ENCODE data around the gene PEX7. TPM values are rescaled to one million over a fixed set of nuclear protein-coding genes. Genes with fewer than 3 reads are reported as not detected.
"Not testable (repeated sequence)": the region's sequence is repeated elsewhere in the genome, so short reads cannot be mapped to it uniquely, and the experiment has no call there.

The PEX7 gene
- total RNA-seq, 1 donor from 2014 or later, result 10.4 TPM

- Histone ChIP-seq H3K36me3 (ENCODE audit: control insufficient read depth in 3 of 3, insufficient read depth in 3 of 3, low read length in 3 of 3) (no peaks in the 10 kb centered on the region), H3K9me3 (ENCODE audit: control insufficient read depth in 3 of 3, low read length in 3 of 3) (no peaks in the 10 kb centered on the region), H3K27me3 (ENCODE audit: control insufficient read depth in 3 of 3, insufficient read depth in 3 of 3, low read length in 3 of 3) (no peaks in the 10 kb centered on the region), H3K9ac (ENCODE audit: low read depth in 1 of 3, low read length in 3 of 3) (no peak overlapping the region), H3K27ac (ENCODE audit: low read depth, low read length) (no peak overlapping the region), H3K4me1 (ENCODE audit: control insufficient read depth in 3 of 3, insufficient read depth in 3 of 3, low read length in 3 of 3) (peaks cover 3 to 13% (median 6%) of the 10 kb centered on the region in 3 donors), H3K4me3 (ENCODE audit: low read length in 3 of 3) (no peak overlapping the region)
Measured at GRCh38 chr6:136782021-136782770, 40.2 kb upstream of the PEX7 start.

- no peak overlapping the region for H3K27ac ChIP-seq (ENCODE audit: low read depth, low read length)
- no peaks in the 10 kb centered on the region for H3K9me3 ChIP-seq (ENCODE audit: control insufficient read depth in 3 of 3, low read length in 3 of 3)
- H3K4me3 ChIP-seq (ENCODE audit: low read length in 3 of 3), result no peak overlapping the region
- no peaks in the 10 kb centered on the region for H3K27me3 ChIP-seq (ENCODE audit: control insufficient read depth in 3 of 3, insufficient read depth in 3 of 3, low read length in 3 of 3)
- H3K4me1 ChIP-seq (ENCODE audit: control insufficient read depth in 3 of 3, insufficient read depth in 3 of 3, low read length in 3 of 3), result peaks cover 6 to 13% (median 6%) of the 10 kb centered on the region in 3 donors
- no peak overlapping the region for H3K9ac ChIP-seq (ENCODE audit: low read depth in 1 of 3, low read length in 3 of 3)
- H3K36me3 ChIP-seq (ENCODE audit: control insufficient read depth in 3 of 3, insufficient read depth in 3 of 3, low read length in 3 of 3), result no peaks in the 10 kb centered on the region
Measured at GRCh38 chr6:136783021-136783420, 39.4 kb upstream of the PEX7 start.

GRCh38 chr6:136783495-136784270 lies 38.7 kb upstream of the PEX7 start:
- Histone ChIP-seq H3K9me3 (ENCODE audit: control insufficient read depth in 3 of 3, low read length in 3 of 3) (no peaks in the 10 kb centered on the region), H3K4me1 (ENCODE audit: control insufficient read depth in 3 of 3, insufficient read depth in 3 of 3, low read length in 3 of 3) (peaks cover 6 to 13% (median 7%) of the 10 kb centered on the region in 3 donors), H3K4me3 (ENCODE audit: low read length in 3 of 3) (peak overlapping the region in 1 of 3 donors; percentile 7), H3K9ac (ENCODE audit: low read depth in 1 of 3, low read length in 3 of 3) (no peak overlapping the region), H3K27ac (ENCODE audit: low read depth, low read length) (no peak overlapping the region), H3K36me3 (ENCODE audit: control insufficient read depth in 3 of 3, insufficient read depth in 3 of 3, low read length in 3 of 3) (no peaks in the 10 kb centered on the region), H3K27me3 (ENCODE audit: control insufficient read depth in 3 of 3, insufficient read depth in 3 of 3, low read length in 3 of 3) (no peaks in the 10 kb centered on the region)

GRCh38 chr6:136784271-136784664 lies 38.1 kb upstream of the PEX7 start:
- Histone ChIP-seq H3K9ac (ENCODE audit: low read depth in 1 of 3, low read length in 3 of 3) (no peak overlapping the region), H3K27ac (ENCODE audit: low read depth, low read length) (no peak overlapping the region)

GRCh38 chr6:136784910-136785746 lies 37.3 kb upstream of the PEX7 start:
- Histone ChIP-seq H3K4me1 (ENCODE audit: control insufficient read depth in 3 of 3, insufficient read depth in 3 of 3, low read length in 3 of 3) (peaks cover 6 to 13% (median 9%) of the 10 kb centered on the region in 3 donors), H3K9me3 (ENCODE audit: control insufficient read depth in 3 of 3, low read length in 3 of 3) (no peaks in the 10 kb centered on the region), H3K27ac (ENCODE audit: low read depth, low read length) (no peak overlapping the region), H3K36me3 (ENCODE audit: control insufficient read depth in 3 of 3, insufficient read depth in 3 of 3, low read length in 3 of 3) (no peaks in the 10 kb centered on the region), H3K27me3 (ENCODE audit: control insufficient read depth in 3 of 3, insufficient read depth in 3 of 3, low read length in 3 of 3) (no peaks in the 10 kb centered on the region), H3K4me3 (ENCODE audit: low read length in 3 of 3) (peak overlapping the region in 2 of 3 donors; percentile 39 to 41), H3K9ac (ENCODE audit: low read depth in 1 of 3, low read length in 3 of 3) (no peak overlapping the region)

More at GRCh38 chr6:136784271-136784664, 38.1 kb upstream of the PEX7 start:
- Histone ChIP-seq H3K36me3 (ENCODE audit: control insufficient read depth in 3 of 3, insufficient read depth in 3 of 3, low read length in 3 of 3) (no peaks in the 10 kb centered on the region), H3K4me3 (ENCODE audit: low read length in 3 of 3) (peak overlapping the region in 1 of 3 donors; percentile 7), H3K4me1 (ENCODE audit: control insufficient read depth in 3 of 3, insufficient read depth in 3 of 3, low read length in 3 of 3) (peaks cover 6 to 13% (median 7%) of the 10 kb centered on the region in 3 donors), H3K9me3 (ENCODE audit: control insufficient read depth in 3 of 3, low read length in 3 of 3) (no peaks in the 10 kb centered on the region), H3K27me3 (ENCODE audit: control insufficient read depth in 3 of 3, insufficient read depth in 3 of 3, low read length in 3 of 3) (no peaks in the 10 kb centered on the region)

GRCh38 chr6:136786658-136787057 lies 35.7 kb upstream of the PEX7 start:
- peaks cover 9 to 20% (median 10%) of the 10 kb centered on the region in 3 donors for H3K4me1 ChIP-seq (ENCODE audit: control insufficient read depth in 3 of 3, insufficient read depth in 3 of 3, low read length in 3 of 3)

GRCh38 chr6:136787726-136788068 lies 34.7 kb upstream of the PEX7 start:
- Histone ChIP-seq H3K4me3 (ENCODE audit: low read length in 3 of 3) (no peak overlapping the region), H3K36me3 (ENCODE audit: control insufficient read depth in 3 of 3, insufficient read depth in 3 of 3, low read length in 3 of 3) (no peaks in the 10 kb centered on the region), H3K27ac (ENCODE audit: low read depth, low read length) (no peak overlapping the region), H3K4me1 (ENCODE audit: control insufficient read depth in 3 of 3, insufficient read depth in 3 of 3, low read length in 3 of 3) (peaks cover 10 to 25% (median 10%) of the 10 kb centered on the region in 3 donors), H3K27me3 (ENCODE audit: control insufficient read depth in 3 of 3, insufficient read depth in 3 of 3, low read length in 3 of 3) (no peaks in the 10 kb centered on the region), H3K9me3 (ENCODE audit: control insufficient read depth in 3 of 3, low read length in 3 of 3) (no peaks in the 10 kb centered on the region), H3K9ac (ENCODE audit: low read depth in 1 of 3, low read length in 3 of 3) (no peak overlapping the region)

More at GRCh38 chr6:136786658-136787057, 35.7 kb upstream of the PEX7 start:
- Histone ChIP-seq H3K27ac (ENCODE audit: low read depth, low read length) (no peak overlapping the region), H3K27me3 (ENCODE audit: control insufficient read depth in 3 of 3, insufficient read depth in 3 of 3, low read length in 3 of 3) (no peaks in the 10 kb centered on the region), H3K4me3 (ENCODE audit: low read length in 3 of 3) (no peak overlapping the region), H3K9me3 (ENCODE audit: control insufficient read depth in 3 of 3, low read length in 3 of 3) (no peaks in the 10 kb centered on the region), H3K9ac (ENCODE audit: low read depth in 1 of 3, low read length in 3 of 3) (no peak overlapping the region), H3K36me3 (ENCODE audit: control insufficient read depth in 3 of 3, insufficient read depth in 3 of 3, low read length in 3 of 3) (no peaks in the 10 kb centered on the region)

GRCh38 chr6:136788069-136788902 lies 34.1 kb upstream of the PEX7 start:
- no peaks in the 10 kb centered on the region for H3K9me3 ChIP-seq (ENCODE audit: control insufficient read depth in 3 of 3, low read length in 3 of 3)
- H3K4me1 ChIP-seq (ENCODE audit: control insufficient read depth in 3 of 3, insufficient read depth in 3 of 3, low read length in 3 of 3), result peaks cover 10 to 27% (median 11%) of the 10 kb centered on the region in 3 donors
- H3K27me3 ChIP-seq (ENCODE audit: control insufficient read depth in 3 of 3, insufficient read depth in 3 of 3, low read length in 3 of 3), result no peaks in the 10 kb centered on the region
- no peaks in the 10 kb centered on the region for H3K36me3 ChIP-seq (ENCODE audit: control insufficient read depth in 3 of 3, insufficient read depth in 3 of 3, low read length in 3 of 3)
- H3K9ac ChIP-seq (ENCODE audit: low read depth in 1 of 3, low read length in 3 of 3), result no peak overlapping the region
- H3K27ac ChIP-seq (ENCODE audit: low read depth, low read length), result no peak overlapping the region
- H3K4me3 ChIP-seq (ENCODE audit: low read length in 3 of 3), result no peak overlapping the region

GRCh38 chr6:136789440-136789839 lies 33.0 kb upstream of the PEX7 start:
- H3K9me3 ChIP-seq (ENCODE audit: control insufficient read depth in 3 of 3, low read length in 3 of 3); H3K27ac ChIP-seq (ENCODE audit: low read depth, low read length); H3K9ac ChIP-seq (ENCODE audit: low read depth in 1 of 3, low read length in 3 of 3); H3K36me3 ChIP-seq (ENCODE audit: control insufficient read depth in 3 of 3, insufficient read depth in 3 of 3, low read length in 3 of 3); H3K27me3 ChIP-seq (ENCODE audit: control insufficient read depth in 3 of 3, insufficient read depth in 3 of 3, low read length in 3 of 3): not testable (repeated sequence)
- peak overlapping the region in 1 of 3 donors; percentile 16 for H3K4me3 ChIP-seq (ENCODE audit: low read length in 3 of 3)
- H3K4me1 ChIP-seq (ENCODE audit: control insufficient read depth in 3 of 3, insufficient read depth in 3 of 3, low read length in 3 of 3), result peaks cover 10 to 24% (median 11%) of the 10 kb centered on the region in 3 donors

Data from skeletal muscle tissue (tissue), 4 donors.